ENCODE results near the gene OR5B12.
"Not testable (repeated sequence)": the region's sequence is repeated elsewhere in the genome, so short reads cannot be mapped to it uniquely, and the experiment has no call there.

The OR5B12 gene

GRCh38 chr11:58442136-58442535 is at the start of gene OR5B12:
Gene OR5B12, minus strand, starts transcription at chr11:58442236. Its CDS starts 2,085 bp downstream, at chr11:58440151.
- DNase-seq: no peak

GRCh38 chr11:58490827-58491226 is 48.8 kb upstream of the OR5B12 start:
- no peak for DNase-seq

GRCh38 chr11:58487170-58487569 is 45.1 kb upstream of the OR5B12 start:
- DNase-seq: no peak

GRCh38 chr11:58485961-58486360 is 43.9 kb upstream of the OR5B12 start:
- DNase-seq: no peak

- no peak for DNase-seq
These were observed 29.9 kb upstream of the OR5B12 start for GRCh38 chr11:58471892-58472291.

- DNase-seq: no peak
These were observed 24.3 kb upstream of the OR5B12 start for GRCh38 chr11:58466293-58466692.

GRCh38 chr11:58465690-58466089 is 23.7 kb upstream of the OR5B12 start:
- DNase-seq: no peak

- peak; percentile 14 for DNase-seq
These were observed 9.5 kb upstream of the OR5B12 start for GRCh38 chr11:58451585-58451984.

GRCh38 chr11:58446294-58446693 is 4.3 kb upstream of the OR5B12 start:
- DNase-seq: no peak

GRCh38 chr11:58444300-58444699 is 2.3 kb upstream of the OR5B12 start:
- DNase-seq: no peak

- no peak for DNase-seq
These were observed 3.5 kb downstream of the OR5B12 start for GRCh38 chr11:58438486-58438885.

- no peak for DNase-seq
These were observed 7.8 kb downstream of the OR5B12 start for GRCh38 chr11:58434217-58434616.

- no peak for DNase-seq
These were observed 8.3 kb downstream of the OR5B12 start for GRCh38 chr11:58433638-58434203.

- DNase-seq: no peak
These were observed 12.8 kb downstream of the OR5B12 start for GRCh38 chr11:58429273-58429672.

- DNase-seq: no peak
These were observed 14.0 kb downstream of the OR5B12 start, which contains the start of gene OR5B2 for GRCh38 chr11:58428021-58428420. Gene OR5B2, minus strand, starts transcription at chr11:58428121. Its CDS starts 4,860 bp downstream, at chr11:58423261.

- no peak for DNase-seq
These were observed 35.3 kb downstream of the OR5B12 start, which contains the start of gene OR5B3 for GRCh38 chr11:58406774-58407173. Gene OR5B3, minus strand, starts transcription at chr11:58406874. Its CDS starts 3,465 bp downstream, at chr11:58403409.

GRCh38 chr11:58399622-58400021 is 42.4 kb downstream of the OR5B12 start:
- not testable (repeated sequence) for DNase-seq

GRCh38 chr11:58395581-58395980 is 46.5 kb downstream of the OR5B12 start:
- DNase-seq: peak; percentile 63

GRCh38 chr11:58394195-58394594 is 47.8 kb downstream of the OR5B12 start:
- DNase-seq: peak; percentile 84

- peak; percentile 5 for DNase-seq
These were observed 49.3 kb downstream of the OR5B12 start for GRCh38 chr11:58392746-58393145.

- peak; percentile 3 for DNase-seq
These were observed 50.2 kb downstream of the OR5B12 start for GRCh38 chr11:58391879-58392278.

- no peak for DNase-seq
These were observed 51.4 kb downstream of the OR5B12 start for GRCh38 chr11:58390551-58391063.
